NCI-H446 (cell line): ENCODE measurements around the gene UNC93B1.
"Not testable (repeated sequence)": the region's sequence is repeated elsewhere in the genome, so short reads cannot be mapped to it uniquely, and the experiment has no call there.

ENCODE experiments used
- DNase-seq, 2 experiments: peaks; one replicate each; lab custom pipeline; 2025; lab: John Stamatoyannopoulos, UW

Gene UNC93B1

GRCh38 chr11:67991347-67992121, 12.4 kb downstream of the UNC93B1 start:
- DNase-seq = not testable (repeated sequence)

GRCh38 chr11:67990546-67991346, 13.2 kb downstream of the UNC93B1 start:
- not testable (repeated sequence) for DNase-seq

DNA sequence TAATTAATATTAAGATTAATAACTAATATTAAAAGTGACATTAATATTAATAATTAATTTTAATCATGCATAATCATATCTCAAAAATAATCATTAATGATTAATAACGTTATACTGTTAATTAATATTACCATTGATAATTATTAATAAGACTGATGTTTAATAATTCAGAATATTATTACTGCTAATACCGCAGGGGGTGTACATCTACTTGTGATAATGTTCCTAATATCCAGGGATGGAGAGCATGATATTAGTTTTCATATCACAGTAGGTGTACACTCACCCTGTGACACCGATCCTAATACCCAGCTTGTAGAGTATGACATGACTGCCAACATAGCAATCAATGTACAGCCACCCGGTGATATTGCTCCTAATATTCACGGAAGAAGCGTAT, 18.6 kb downstream of the UNC93B1 start:
- DNase-seq = not testable (repeated sequence)

DNA sequence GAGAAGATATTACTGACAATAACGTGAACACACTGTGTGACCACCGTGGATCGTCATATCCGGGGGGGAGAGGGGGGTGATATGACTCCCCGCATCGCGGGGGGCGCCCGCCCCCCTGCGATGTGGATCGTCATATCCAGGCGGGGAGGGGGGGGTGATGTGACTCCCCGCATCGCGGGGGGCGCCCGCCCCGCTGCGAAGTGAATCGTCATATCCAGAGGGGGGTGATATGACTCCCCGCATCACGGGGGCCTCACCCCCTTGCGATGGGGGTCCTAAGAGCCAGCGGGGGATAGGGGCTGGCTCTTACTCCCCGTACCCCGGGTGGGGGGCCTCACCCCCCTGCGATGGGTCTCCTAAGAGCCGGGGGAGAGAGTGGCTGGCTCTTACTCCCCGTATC, 19.9 kb downstream of the UNC93B1 start:
- no peak for DNase-seq

GRCh38 chr11:67982255-67982857, 21.5 kb downstream of the UNC93B1 start:
- not testable (repeated sequence) for DNase-seq

GRCh38 chr11:67981226-67981625, 22.7 kb downstream of the UNC93B1 start:
- not testable (repeated sequence) for DNase-seq

DNA sequence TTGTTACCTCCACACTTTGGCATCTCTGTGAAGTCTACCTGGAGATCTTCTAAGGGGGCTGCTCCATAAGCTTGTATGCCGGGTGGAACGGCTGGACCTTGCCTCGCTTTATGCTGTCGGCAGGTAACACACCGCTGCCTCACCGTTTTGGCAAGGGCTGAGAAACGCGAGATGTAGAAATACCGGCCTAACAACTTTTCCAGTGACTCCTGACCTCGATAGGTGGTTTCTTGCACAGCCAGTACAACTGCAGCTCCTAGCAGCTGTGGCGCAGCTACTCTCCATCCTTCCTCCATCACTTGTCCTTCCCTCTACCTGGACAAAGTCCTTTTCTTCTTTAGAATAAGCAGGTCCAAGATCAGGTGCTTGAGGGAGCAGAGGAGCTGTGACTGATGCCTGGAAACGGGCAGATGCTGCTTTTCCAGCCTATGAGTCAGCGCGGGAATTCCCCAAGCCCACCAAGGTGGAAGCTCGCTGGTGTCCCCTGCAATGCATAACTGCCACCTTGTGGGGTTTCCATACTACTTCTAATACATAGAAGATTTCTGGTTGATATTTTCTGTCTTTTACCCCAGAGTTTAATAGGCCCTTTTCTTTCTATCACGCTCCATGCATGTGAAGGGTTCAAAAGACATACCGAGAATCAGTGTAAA, 25.0 kb downstream of the UNC93B1 start:
- not testable (repeated sequence) for DNase-seq

DNA sequence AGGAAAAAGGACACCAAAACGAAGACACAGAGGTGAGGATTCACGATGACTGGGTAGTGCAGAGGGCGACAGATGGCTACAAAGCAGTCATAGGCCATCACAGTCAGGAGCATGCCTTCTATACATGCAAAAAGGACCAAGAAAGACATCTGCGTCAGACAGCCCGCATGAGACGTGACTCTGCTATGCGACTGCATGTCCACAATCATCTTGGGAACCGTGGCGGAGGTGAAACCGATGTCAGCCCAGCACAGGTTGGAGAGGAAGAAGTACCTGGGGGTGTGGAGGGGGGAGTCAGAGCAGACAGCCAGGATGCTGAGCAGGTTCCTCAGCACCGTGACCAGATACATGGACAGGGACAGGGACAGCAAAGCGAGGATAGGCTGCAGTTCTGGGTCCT, 29.2 kb downstream of the UNC93B1 start:
- DNase-seq = not testable (repeated sequence)

GRCh38 chr11:67965830-67966348, 38.0 kb downstream of the UNC93B1 start:
- DNase-seq = not testable (repeated sequence)

DNA sequence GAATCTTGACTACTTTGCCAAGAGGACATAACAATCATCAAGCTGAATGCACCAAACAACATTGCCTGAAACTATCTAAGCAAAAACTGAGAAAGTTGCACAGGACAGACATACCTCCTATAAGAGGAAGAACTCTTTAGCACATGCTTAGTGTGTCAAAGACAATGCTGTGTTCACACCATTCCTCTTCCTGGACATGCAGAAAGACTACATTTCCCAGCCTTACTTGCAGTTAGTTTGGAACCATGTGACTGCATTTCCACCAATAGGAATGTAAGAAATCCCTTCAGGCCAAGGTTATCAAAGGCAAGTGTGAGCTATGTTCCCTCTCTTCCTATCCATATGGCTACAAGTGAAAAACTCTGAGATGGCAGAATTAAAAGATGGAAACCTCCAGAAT, 39.2 kb downstream of the UNC93B1 start:
- DNase-seq = not testable (repeated sequence)

- DNase-seq = not testable (repeated sequence)
These were observed 40.0 kb downstream of the UNC93B1 start for GRCh38 chr11:67963879-67964278.

DNA sequence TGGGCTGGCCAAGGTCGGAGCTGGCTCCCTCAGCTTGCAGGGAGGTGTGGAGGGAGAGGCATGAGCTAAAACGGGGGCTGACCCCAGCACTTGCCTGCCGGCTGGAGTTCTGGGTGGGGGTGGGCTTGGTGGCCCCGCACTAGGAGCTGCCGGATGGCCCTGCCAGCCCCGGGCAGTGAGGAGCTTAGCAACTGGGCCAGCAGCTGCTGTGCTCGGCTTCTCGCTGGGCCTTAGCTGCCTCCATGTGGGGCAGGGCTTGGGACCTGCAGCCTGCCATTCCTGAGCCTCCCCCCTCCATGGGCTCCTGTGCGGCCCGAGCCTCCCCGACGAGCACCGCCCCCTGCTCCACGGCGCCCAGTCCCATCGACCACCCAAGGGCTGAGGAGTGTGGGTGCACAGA, 40.7 kb downstream of the UNC93B1 start:
- not testable (repeated sequence) for DNase-seq

- DNase-seq = not testable (repeated sequence)
These were observed 47.7 kb downstream of the UNC93B1 start for GRCh38 chr11:67956236-67956635.

GRCh38 chr11:67955461-67956007, 48.4 kb downstream of the UNC93B1 start:
- DNase-seq = peak; percentile 24 to 57

DNA sequence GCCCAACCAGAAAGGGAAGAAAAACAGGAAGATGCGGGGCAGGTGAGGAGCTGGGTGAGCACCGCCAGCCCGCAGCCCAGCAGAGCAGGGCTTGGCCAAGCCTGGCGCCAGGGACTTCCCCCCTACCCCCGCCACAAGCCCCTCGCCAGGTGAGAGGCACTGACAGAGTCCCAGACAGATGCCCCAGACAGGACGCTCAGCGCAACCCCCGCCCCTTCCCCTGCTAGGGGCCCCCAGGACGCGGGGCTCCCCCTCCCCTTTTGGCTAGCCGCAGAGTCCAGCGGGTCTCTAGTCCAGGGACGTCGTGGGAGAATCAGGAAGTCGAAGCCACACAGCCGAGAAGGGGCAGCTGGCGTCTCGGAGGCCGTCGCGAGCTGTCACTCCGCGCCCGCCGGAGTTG, 48.9 kb downstream of the UNC93B1 start:
- DNase-seq = not testable (repeated sequence)

DNA sequence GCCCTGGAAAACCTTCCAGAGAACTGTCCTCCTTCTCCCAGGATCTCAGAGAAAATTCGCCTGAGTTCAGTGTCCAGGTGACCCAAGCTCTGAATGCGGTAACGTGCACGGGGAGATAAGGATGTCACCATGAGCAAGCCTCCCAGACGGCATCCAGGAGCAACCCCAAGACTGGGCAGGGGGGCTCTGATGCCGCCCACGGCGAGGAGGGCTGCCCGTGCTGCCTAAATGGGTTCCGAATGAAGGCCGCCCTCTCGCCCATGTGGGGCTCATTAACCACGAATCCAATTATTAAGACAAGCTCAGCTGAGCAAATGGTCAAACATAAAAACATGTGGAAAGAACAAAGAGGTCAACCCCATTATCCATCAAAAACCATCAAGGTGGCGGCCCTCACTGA, 49.6 kb downstream of the UNC93B1 start:
- not testable (repeated sequence) for DNase-seq

- DNase-seq = not testable (repeated sequence)
These were observed 53.2 kb downstream of the UNC93B1 start for GRCh38 chr11:67950705-67951104.

DNA sequence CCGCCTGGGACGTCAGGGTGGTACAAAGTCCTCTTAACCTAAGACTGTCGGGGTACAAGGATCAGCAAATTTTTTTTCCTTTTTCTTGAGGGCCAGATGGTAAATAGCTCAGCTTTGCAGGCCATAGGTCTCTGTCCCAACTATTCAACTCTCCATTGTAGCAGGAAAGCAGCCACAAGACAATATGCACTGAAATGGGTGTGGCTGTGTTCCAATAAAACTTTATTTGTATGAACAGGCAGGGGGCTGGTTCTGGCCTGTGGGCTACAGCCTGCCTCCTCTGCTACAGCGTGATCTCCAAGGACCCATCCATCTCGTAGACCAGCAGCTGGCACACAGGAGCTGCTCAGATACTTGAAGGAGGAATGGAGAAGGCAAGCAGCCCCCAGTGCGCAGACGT, 56.1 kb downstream of the UNC93B1 start:
- DNase-seq = not testable (repeated sequence)

- not testable (repeated sequence) for DNase-seq
These were observed 57.5 kb downstream of the UNC93B1 start for GRCh38 chr11:67946403-67946802.

DNA sequence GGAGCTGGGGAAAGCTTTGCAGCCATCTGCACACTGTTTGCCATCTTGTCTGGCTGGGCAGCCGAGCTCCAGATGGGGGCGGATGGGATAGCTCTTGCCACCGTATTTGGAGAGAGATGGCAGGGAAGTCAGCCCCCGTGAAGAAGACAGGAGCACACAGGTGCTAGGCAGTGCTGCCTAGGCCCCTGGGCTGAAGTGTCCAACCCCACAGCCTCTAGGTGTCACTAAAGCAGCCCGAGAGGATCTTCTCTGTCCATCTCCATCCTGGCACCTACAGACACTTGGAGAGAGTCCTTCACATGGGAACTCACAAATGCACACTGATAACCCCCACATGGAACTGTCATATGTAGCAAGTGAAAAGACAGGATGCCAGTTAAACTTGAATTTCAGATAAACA, 60.5 kb downstream of the UNC93B1 start:
- not testable (repeated sequence) for DNase-seq
